Measurements from ENCODE around the gene ATXN1.

- TF ChIP-seq CTCF (IDR thresholded peaks at IDR 0.05) (no peak), REST (IDR thresholded peaks at IDR 0.05; ENCODE audit: low read depth, low read length) (no peak), POLR2AphosphoS5 (IDR thresholded peaks at IDR 0.05; ENCODE audit: low read depth, low read length) (no peak), TAF1 (IDR thresholded peaks at IDR 0.05; ENCODE audit: borderline replicate concordance, low read depth, low read length) (no peak), SMC3 (IDR thresholded peaks at IDR 0.05; ENCODE audit: low read depth, low read length) (no peak), SIN3A (IDR thresholded peaks at IDR 0.05; ENCODE audit: borderline replicate concordance, low read depth, low read length) (no peak), RCOR1 (IDR thresholded peaks at IDR 0.05; ENCODE audit: low read length) (no peak), GABPA (IDR thresholded peaks at IDR 0.05; ENCODE audit: low read depth) (no peak), FOSL2 (IDR thresholded peaks at IDR 0.05; ENCODE audit: borderline replicate concordance, low read depth) (no peak), GATA2 (CRISPR knock-in tag; IDR thresholded peaks at IDR 0.05) (no peak), ELF1 (IDR thresholded peaks at IDR 0.05) (no peak)
- TF ChIP-seq, protein P1, sequence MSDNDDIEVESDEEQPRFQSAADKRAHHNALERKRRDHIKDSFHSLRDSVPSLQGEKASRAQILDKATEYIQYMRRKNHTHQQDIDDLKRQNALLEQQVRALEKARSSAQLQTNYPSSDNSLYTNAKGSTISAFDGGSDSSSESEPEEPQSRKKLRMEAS (IDR thresholded peaks at IDR 0.05; ENCODE audit: low read depth): no peak
Measured at GRCh38 chr6:16746401-16746800, 14.9 kb downstream of the ATXN1 start.

All from SK-N-SH (cell line).